ENCODE results near the gene COPS7A. TPM values are rescaled to one million over a fixed set of nuclear protein-coding genes. Genes with fewer than 3 reads are reported as not detected.
A peak's percentile ranks its signal among the peaks of the same experiment; 100 is the strongest.

Gene COPS7A
- 10 to 100 TPM; 48.4 to 59.1 (median 56.3) TPM for polyA plus RNA-seq (ENCODE audit: insufficient read depth in 1 of 5, insufficient read length in 5 of 5, low replicate concordance in 1 of 5)
- long read RNA-seq, donor 1, transcript COPS7A-215 (8 exons, 2,127 nt) = major isoform, 16 of 25 reads
- long read RNA-seq, donor 1, partial matches to known transcripts = 0 of 25 reads
- long read RNA-seq, donor 1, other reads (novel, unspliced or antisense) = 0 of 25 reads
- long read RNA-seq, donor 2, transcript COPS7A-215 (8 exons, 2,127 nt) = major isoform, 10 of 31 reads
- long read RNA-seq, donor 2, partial matches to known transcripts = 16 of 31 reads
- long read RNA-seq, donor 2, other reads (novel, unspliced or antisense) = 0 of 31 reads
- long read RNA-seq, donor 3, transcript COPS7A-215 (8 exons, 2,127 nt) = major isoform, 11 of 19 reads
- long read RNA-seq, donor 3, partial matches to known transcripts = 5 of 19 reads
- long read RNA-seq, donor 3, other reads (novel, unspliced or antisense) = 0 of 19 reads
- long read RNA-seq, donor 4, partial matches to known transcripts = 15 of 23 reads
- long read RNA-seq, donor 4, other reads (novel, unspliced or antisense) = 0 of 23 reads
- long read RNA-seq, donor 5, transcript COPS7A-215 (8 exons, 2,127 nt) = major isoform, 12 of 23 reads
- long read RNA-seq, donor 5, partial matches to known transcripts = 5 of 23 reads
- long read RNA-seq, donor 5, other reads (novel, unspliced or antisense) = 0 of 23 reads
- long read RNA-seq, donor 6, transcript COPS7A-215 (8 exons, 2,127 nt) = major isoform, 10 of 16 reads
- long read RNA-seq, donor 6, partial matches to known transcripts = 0 of 16 reads
- long read RNA-seq, donor 6, other reads (novel, unspliced or antisense) = 0 of 16 reads
- long read RNA-seq, donor 7, transcript COPS7A-215 (8 exons, 2,127 nt) = major isoform, 14 of 30 reads
- long read RNA-seq, donor 7, partial matches to known transcripts = 10 of 30 reads
- long read RNA-seq, donor 7, other reads (novel, unspliced or antisense) = 0 of 30 reads
- long read RNA-seq, donor 8, partial matches to known transcripts = 12 of 22 reads
- long read RNA-seq, donor 8, other reads (novel, unspliced or antisense) = 0 of 22 reads

DNA sequence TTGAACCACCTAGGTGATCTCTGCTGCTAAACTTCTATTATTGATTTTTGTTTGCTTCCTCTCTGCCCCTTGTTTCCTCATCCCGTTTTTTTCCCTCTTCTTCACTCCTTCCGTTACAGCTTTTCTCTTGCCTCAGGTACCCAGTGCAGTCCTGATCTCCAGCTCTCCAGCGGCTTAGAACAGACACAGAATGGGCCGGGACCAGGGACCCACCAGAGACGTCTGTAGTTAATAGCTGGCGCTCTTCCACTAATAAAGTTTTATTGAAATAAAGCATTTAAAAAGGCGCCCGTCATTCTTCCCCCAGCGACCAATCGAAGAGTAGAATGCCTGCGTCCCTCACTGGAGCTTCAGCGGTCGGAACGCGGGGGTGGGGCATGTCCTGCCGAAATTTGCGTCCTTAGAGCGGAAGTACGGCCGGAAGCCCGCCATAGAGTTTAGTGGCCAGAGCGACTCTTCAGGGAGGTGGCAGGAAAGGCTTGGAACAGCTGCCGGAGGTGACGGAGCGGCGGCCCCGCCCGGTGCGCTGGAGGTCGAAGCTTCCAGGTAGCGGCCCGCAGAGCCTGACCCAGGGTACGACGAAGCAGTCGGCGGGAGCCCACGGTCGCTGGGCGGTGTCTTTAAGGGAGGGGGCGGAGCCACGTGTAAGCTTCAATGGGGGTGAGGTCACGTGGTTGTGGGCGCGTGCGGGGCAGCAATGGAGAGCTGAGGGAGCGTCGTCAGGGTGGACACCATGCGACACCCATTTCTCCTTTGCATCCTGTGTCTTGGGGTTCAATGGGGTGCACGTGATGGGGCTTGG, at the start of gene COPS7A:
Gene COPS7A, plus strand, starts transcription at position 440 of the 802 bp plus-strand sequence. CDS start 611 bp downstream, outside the sequence.
- DNase-seq = peak; percentile 94 to 95

DNA sequence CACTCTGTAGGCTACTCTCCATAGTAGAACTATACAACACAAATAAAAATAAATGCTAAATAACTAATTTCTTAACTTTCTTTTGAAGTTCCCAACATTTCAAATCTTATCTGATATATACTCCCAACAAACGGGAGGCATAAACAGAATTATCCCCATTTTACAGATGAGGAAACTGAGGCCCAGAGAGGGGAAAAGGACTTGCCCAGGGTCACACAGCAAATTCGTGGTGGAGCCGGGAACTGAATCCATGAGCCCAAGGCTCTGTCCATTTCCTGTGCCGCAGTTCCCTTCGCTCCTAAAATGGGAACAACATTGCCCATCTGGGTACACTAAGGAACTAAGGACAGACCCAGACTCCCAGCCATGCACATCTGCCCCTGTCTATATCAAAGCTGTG, 46.9 kb upstream of the COPS7A start:
- DNase-seq = no peak

DNA sequence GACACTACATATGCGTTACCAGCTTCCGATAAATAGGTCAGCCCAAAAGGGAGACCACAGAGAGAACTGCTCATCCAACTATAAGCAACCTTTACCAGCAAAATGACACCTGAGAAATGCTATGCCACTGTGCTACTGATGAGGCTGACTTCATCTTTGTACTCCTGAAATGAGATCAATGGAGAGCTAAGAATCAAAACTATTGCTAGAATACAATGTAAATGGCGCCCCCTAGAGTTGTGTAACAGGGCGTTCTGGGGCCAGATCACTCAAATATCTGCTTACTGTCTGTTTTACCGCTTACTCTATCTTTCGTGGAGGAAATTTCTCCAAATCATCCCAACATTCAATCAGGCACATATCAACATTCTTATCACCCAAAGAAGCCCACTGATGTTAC, 39.2 kb upstream of the COPS7A start:
- no peak for DNase-seq

DNA sequence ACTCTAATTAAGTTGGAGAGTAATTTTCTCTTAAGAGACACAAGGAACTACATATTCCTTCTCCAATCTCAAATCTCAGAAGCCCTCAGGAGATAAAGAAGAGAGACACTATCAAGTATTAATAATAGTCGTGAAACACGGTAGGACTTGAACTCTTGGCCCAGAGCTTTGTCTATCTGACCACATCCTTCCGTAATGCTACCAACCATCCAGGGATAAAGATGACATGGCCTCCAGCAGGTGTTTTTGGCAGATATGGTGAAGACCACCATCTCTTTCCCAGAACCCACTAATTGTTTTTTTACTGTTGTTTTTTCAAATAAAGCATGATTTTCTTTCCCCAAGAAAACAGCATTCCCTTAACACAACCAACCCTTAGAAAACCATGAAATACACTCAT, 38.0 kb upstream of the COPS7A start:
- no peak for DNase-seq

- no peak for DNase-seq
Measured at GRCh38 chr12:6688543-6688998, 35.3 kb upstream of the COPS7A start.

DNA sequence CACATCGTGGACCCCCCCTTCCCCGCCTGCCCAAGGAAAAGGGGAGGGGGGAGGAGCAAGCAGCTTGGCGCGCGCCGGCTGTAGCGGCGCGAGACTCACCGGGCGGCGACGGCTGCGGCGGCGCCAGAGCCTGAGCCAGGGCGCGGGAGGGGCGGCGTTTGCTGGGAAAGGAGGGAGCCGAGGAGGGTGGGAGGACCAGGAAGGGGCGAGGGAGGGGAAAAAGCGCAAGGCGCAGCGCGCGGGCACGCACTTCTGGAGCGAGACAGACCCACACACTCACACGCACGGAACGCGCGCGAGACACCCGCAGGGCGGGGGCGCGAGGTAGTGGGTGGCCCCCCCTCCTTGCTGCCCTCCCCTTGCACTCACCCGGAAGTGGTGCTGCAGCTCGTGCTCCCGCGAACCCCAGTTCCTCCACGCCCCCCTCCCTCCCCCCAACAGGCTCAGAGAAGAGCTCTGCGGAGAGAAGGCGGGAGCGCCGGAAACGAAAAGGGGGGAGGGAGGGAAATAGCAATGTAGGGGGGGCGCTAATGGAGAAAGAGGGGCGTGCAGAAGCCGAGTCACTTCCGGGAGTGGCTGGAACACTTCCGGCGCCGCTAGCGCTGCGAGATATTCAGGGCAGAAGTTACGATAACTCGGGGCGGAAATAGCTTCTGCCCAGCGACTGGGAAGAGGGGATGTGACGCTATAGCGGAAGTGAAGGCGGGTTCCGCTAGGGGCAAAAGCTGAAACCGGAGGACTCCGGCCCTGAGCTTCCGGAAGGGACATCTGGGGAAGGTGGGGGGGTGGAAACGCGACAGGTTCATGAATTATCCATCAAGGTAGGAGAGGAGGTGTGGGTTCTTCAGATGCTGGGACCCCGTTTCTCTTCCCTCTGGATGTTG, 34.6 kb upstream of the COPS7A start, which contains the start of gene ZNF384:
Gene ZNF384, minus strand, starts transcription at position 377 of the 884 bp plus-strand sequence. CDS start 9,855 bp downstream, outside the sequence.
- peak; percentile 98 to 99 for DNase-seq

DNA sequence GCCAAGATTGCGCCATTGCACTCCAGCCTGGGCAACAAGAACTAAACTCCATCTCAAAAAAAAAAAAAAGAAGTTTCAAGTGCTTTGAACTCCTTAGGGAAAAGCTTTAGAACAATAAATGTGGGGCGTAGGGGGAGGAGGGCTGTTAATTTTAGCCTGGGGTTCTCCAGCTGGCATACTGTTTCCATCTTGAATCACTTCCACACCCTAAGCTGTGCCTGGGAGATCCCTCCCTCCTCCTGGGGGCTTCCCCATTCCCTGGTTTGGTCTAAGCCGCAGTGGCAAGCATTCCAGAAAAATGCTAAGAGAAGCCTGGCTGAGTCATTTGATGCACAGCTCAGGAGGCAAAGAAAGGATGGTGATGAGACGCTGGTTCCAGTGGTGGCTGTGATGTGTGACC, 32.4 kb upstream of the COPS7A start:
- no peak for DNase-seq

GRCh38 chr12:6692888-6693287, 31.0 kb upstream of the COPS7A start:
- DNase-seq = no peak

DNA sequence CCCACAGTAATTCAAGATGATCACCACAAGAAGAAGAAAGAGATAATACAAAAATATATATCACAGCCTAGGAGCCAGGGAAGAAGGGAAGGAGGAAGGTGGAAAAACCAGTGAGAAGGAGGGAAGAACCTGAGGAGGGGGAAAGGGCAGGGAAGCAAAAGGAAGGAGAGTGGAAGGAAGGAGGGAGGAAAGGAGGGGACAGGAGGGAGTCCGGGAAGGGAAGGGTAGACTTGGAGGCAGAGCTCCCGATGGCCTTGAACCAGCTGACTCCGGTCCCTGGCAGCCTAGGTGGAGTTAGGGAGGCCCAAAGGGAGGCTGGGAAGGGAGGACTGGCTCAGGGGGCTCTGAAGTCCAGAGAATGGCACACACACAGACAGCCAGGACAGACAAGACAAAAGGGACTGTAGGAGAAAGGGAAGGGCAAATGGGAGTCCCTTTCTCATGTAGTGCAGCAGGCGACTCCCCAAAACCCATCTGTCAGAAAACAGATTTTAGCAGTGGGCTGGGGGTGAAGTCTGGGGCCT, 30.0 kb upstream of the COPS7A start:
- DNase-seq = no peak

- DNase-seq = no peak
Measured at GRCh38 chr12:6694701-6695100, 29.1 kb upstream of the COPS7A start.

GRCh38 chr12:6695313-6696045, 28.4 kb upstream of the COPS7A start:
- DNase-seq = no peak

- no peak for DNase-seq
Measured at GRCh38 chr12:6696690-6697583, 26.9 kb upstream of the COPS7A start.

DNA sequence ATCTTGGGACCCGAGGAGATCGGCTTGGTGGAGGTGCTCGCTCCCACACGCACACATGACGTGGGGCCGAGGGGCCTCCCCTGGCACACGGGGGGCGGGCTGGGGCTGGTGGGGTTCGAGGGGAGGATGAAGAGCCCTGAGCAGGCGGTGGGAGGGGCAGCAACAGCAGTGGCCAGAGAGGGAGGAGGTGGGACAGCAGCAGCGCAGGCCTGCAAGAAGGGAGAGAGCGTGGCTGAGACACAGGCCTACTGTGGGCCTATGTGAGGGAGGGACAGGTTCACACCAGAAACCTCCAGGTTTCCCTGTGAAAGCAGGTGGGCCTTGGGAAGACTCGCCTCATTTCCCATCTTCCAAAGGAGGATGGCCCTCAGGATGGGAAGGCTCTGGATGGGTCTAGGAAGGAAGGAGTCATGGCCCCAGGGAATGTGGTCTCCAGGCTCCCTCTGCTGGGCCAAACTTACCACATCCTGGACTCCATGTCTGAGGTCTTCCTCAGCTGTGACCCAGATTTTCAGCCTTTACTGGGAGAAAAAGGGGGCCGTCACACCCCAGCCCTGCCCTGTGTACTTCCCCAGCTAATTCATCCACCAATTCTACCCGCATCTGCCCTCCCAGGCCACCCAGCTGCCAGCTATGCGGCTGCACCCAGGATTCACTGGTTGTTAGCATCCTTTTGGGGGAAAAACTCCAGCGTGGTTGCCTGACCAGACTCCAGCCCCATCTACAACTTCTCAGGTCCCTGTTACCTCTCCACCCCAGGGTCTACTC, 26.1 kb upstream of the COPS7A start:
- peak in 1 of 2 donors; percentile 32 for DNase-seq

- no peak for DNase-seq
Measured at GRCh38 chr12:6698352-6699046, 25.3 kb upstream of the COPS7A start.

- DNase-seq = no peak
Measured at GRCh38 chr12:6699259-6699988, 24.4 kb upstream of the COPS7A start.

All from right lung (tissue), 10 donors.